NCI-H2107 (cell line): ENCODE measurements around the gene MAP2K1.

Experiments
- DNase-seq: peaks from one replicate; lab custom pipeline; 2025; lab: John Stamatoyannopoulos, UW

Gene MAP2K1

GRCh38 chr15:66504563-66505429 lies 118.1 kb downstream of the MAP2K1 start, which contains the start of the genes RPL4 and ZWILCH:
Gene RPL4 (minus strand): TSS chr15:66504855. CDS start chr15:66504790, 65 bp downstream.
Gene ZWILCH (plus strand): TSS chr15:66505326. CDS start chr15:66505339, 13 bp downstream.
- no peak for DNase-seq

GRCh38 chr15:66505430-66505811 lies 118.7 kb downstream of the MAP2K1 start:
- DNase-seq, result no peak

DNA sequence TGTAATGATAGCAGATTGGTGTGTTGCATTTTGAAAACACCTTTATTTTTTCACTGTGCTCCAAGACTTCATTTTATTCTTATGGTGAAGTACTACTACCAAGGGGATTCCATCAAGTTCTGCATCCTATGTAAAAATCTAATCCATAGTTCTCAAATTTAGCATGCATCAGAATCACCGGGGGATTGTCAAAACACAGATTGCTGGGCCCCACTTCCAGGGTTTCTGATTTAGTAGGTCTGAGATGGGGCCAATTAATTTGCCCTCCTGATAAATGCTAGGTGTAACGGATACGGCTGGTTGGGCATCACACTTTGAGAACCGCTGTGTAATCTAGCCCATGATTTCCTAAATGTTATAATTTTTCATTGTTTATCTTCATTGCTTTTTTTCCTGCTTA lies 119.1 kb downstream of the MAP2K1 start:
- no peak for DNase-seq

- no peak for DNase-seq
These were observed 121.7 kb downstream of the MAP2K1 start for GRCh38 chr15:66508293-66508883.

GRCh38 chr15:66514586-66514985 lies 127.9 kb downstream of the MAP2K1 start:
- DNase-seq, result no peak

DNA sequence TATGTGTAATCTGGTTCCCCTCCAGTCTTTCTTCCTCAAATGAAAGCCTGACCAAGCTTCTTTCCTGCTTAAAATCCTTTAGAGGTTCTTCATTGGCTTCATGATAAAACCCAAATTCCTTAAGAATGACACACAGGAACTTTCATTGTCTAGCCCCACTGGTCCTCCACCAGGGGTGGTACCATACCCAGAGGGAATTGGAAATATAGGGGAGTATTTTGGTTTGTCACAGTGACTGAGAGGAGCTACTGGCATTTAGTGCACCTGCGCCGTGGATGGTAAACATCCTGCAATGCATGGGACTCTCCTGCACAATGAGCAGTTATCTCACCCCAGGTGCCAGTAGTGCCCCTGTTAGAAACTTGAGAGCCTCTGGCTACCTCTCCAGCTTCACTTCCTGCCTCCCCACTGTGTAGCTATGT lies 129.2 kb downstream of the MAP2K1 start:
- no peak for DNase-seq

- DNase-seq, result no peak
These were observed 137.2 kb downstream of the MAP2K1 start for GRCh38 chr15:66523926-66524325.

DNA sequence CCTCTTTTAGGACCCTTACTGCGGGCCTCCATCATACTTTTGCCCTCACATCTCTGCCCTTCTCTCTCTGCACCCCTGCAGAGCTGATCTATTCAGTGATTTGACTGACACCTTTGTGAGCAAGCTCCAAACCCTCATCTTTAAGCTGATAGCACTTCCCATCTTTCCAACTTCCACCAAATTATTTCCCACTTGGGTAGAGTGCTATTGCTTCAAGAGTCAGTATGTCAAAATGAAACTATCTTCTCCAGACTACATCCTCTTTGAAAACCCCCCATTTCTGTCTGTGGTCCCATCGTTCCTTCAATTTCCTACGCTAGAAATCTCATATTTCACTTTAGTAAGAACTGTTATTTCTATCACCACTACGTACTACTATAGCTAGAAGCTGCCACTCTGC lies 138.1 kb downstream of the MAP2K1 start:
- DNase-seq, result no peak

DNA sequence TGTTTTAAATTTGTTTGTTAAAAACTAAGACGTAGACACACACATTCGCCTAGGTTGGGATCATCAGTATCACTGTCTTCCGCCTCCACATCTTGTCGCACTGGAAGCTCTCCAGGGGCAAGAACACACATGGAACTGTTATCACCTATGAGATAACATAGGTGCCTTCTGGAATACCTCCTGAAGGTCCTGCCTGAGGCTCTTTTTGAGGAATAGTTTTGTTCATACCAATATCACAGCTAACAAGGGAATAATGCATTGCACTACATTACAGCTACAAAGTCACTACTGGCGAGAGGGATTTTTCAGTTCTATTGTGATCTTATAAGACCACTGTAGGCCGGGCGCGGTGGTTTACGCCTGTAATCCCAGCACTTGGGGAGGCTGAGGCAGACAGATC lies 148.3 kb downstream of the MAP2K1 start:
- DNase-seq, result no peak
